K562 (cell line): ENCODE results near the gene NAE1. TPM values are rescaled to one million over a fixed set of nuclear protein-coding genes. Genes with fewer than 3 reads are reported as not detected.
A peak's percentile ranks its signal among the peaks of the same experiment; 100 is the strongest.

ENCODE experiments used
- ATAC-seq: fragments of 200-7000 bp; cut with Tn5 transposase; 3 replicates; pipeline ENCODE4 v1.9.1; 2020; ENCODE audit warnings: moderate library complexity
- BruUV-seq: library from RNA; stranded (reverse); fragments of 400-500 nt; replicated peaks from 2 replicates; lab custom pipeline; 2021; lab: Mats Ljungman, UMichigan
- CTCF ChIA-PET: fragments of 300-600 bp; formaldehyde crosslinking; extraction: SDS; loops from one replicate; lab custom pipeline; 2021; ENCODE audit warnings: low intra/inter-chr PET ratio; lab: Yijun Ruan, JAX
- POLR2A ChIA-PET: fragments of 300-600, 350-650 bp; sonication (Branson Sonifier 250); formaldehyde crosslinking; extraction: SDS; loops from one replicate; lab custom pipeline; 2021; ENCODE audit warnings: antibody characterized with exemption, inconsistent platforms; lab: Yijun Ruan, JAX
- DNase-seq, 4 experiments: peaks; one replicate each; pipeline versions ENCODE4 v3.0.0 to v3.0.0-alpha.2; 2011 to 2018; ENCODE audit warnings: low spot score in 3 of 4, mixed read lengths in 3 of 4; ENCODE audit errors: extremely low read depth in 1 of 4
- FAIRE-seq: peaks from 2 replicates; lab custom pipeline; 2011; peaks lifted over from hg19 to GRCh38; lab: Jason Lieb, UNC
- H2AFZ ChIP-seq: 2 replicates; pipeline ENCODE4 v1.6.0; 2011; ENCODE audit warnings: low read depth, low read length, control low read depth, inconsistent platforms
- H3K27ac ChIP-seq: fragments of 200-600 bp; 3 replicates; pipeline ENCODE4 v1.8.0; 2011; ENCODE audit warnings: low read depth, mild to moderate bottlenecking, control low read depth, inconsistent platforms, low read length, moderate library complexity, mixed read lengths; ENCODE audit errors: extremely low read depth
- H3K27me3 ChIP-seq, 2 experiments: fragments of 300-600 bp in 1 of 2; 2 replicates in 1 of 2; 3 replicates in 1 of 2; pipeline versions ENCODE4 v1.6.0 to v1.8.0; 2011; ENCODE audit warnings: inconsistent platforms in 2 of 2, low read length in 2 of 2, mild to moderate bottlenecking in 1 of 2, mixed read lengths in 1 of 2, moderate library complexity in 1 of 2; ENCODE audit not compliant: control insufficient read depth in 2 of 2, insufficient read depth in 2 of 2
- H3K36me3 ChIP-seq: fragments of 300-600 bp; 3 replicates; pipeline ENCODE4 v1.8.0; 2011; ENCODE audit warnings: mild to moderate bottlenecking, low read length, inconsistent platforms; ENCODE audit not compliant: control insufficient read depth, insufficient read depth
- H3K4me1 ChIP-seq, 2 experiments: fragments of 200-600 bp in 1 of 2; replicated peaks in 1 of 2; 2 replicates in 1 of 2; 3 replicates in 1 of 2; pipeline versions ENCODE4 v1.5.1 to v1.8.0; 2011; ENCODE audit warnings: inconsistent platforms in 2 of 2, low read length in 2 of 2, mild to moderate bottlenecking in 1 of 2, mixed read lengths in 1 of 2, moderate library complexity in 1 of 2; ENCODE audit not compliant: control insufficient read depth in 2 of 2, insufficient read depth in 2 of 2
- H3K4me2 ChIP-seq: 2 replicates; pipeline ENCODE4 v1.6.1; 2011; ENCODE audit warnings: low read length, control low read depth, inconsistent platforms, mixed read lengths; ENCODE audit not compliant: insufficient read depth
- H3K4me3 ChIP-seq: fragments of 200-600 bp; sonication (generic), shearing (Covaris generic); 2 replicates; pipeline ENCODE4 v1.5.1; 2016; ENCODE audit warnings: control low read depth, inconsistent platforms
- H3K79me2 ChIP-seq: fragments of 200-600 bp; 3 replicates; pipeline ENCODE4 v1.8.0; 2011; ENCODE audit warnings: low read length, inconsistent platforms; ENCODE audit not compliant: control insufficient read depth, insufficient read depth
- H3K9ac ChIP-seq, 2 experiments: 2 replicates each; pipeline versions ENCODE4 v1.6.0 to v1.6.1; 2011; ENCODE audit warnings: low read depth in 2 of 2, low read length in 2 of 2, control low read depth in 1 of 2, inconsistent platforms in 1 of 2, mild to moderate bottlenecking in 1 of 2, mixed read lengths in 1 of 2; ENCODE audit not compliant: insufficient read depth in 1 of 2
- H3K9me1 ChIP-seq: one replicate; pipeline ENCODE4 v1.6.0; 2011; ENCODE audit warnings: inconsistent platforms, mild to moderate bottlenecking, low read length, moderate library complexity; ENCODE audit not compliant: control insufficient read depth, insufficient read depth
- H3K9me3 ChIP-seq: replicated peaks from 2 replicates; pipeline ENCODE4 v1.5.1; 2011; ENCODE audit warnings: low read depth, low read length, inconsistent platforms; ENCODE audit not compliant: control insufficient read depth, insufficient read depth
- H4K20me1 ChIP-seq: replicated peaks from 2 replicates; pipeline ENCODE4 v1.6.1; 2011; ENCODE audit warnings: low read length, inconsistent platforms, mixed read lengths; ENCODE audit not compliant: control insufficient read depth, insufficient read depth
- DEAF1 ChIP-seq: fragments of 450-650 bp; formaldehyde crosslinking; IDR thresholded peaks from 2 replicates; pipeline ENCODE4 v1.4.0; 2020; ENCODE audit warnings: mild to moderate bottlenecking, moderate library complexity
- HIVEP1 ChIP-seq: fragments of 250-450 bp; sonication (Bioruptor Pico); IDR thresholded peaks from 2 replicates; pipeline ENCODE4 v1.4.0; 2020; ENCODE audit warnings: mild to moderate bottlenecking
- HMBOX1 ChIP-seq: sonication (generic); IDR thresholded peaks from 2 replicates; pipeline ENCODE4 v1.6.1; 2016
- MXI1 ChIP-seq: IDR thresholded peaks from 2 replicates; pipeline ENCODE4 v1.6.1; 2011; ENCODE audit warnings: low read depth, mild to moderate bottlenecking, improper control_type of control experiment, low read length
- MYNN ChIP-seq, 2 experiments: sonication (generic); formaldehyde crosslinking in 1 of 2; IDR thresholded peaks; 2 replicates each; pipeline versions ENCODE4 v1.5.0 to v1.6.1; 2016 to 2020; ENCODE audit warnings: antibody characterized with exemption in 1 of 2, missing genetic modification reagents in 1 of 2
- PRDM10 ChIP-seq: fragments of 450-650 bp; IDR thresholded peaks from 2 replicates; pipeline ENCODE4 v1.6.1; 2018; ENCODE audit not compliant: partially characterized antibody
- SAFB2 ChIP-seq: fragments of 200-400 bp; formaldehyde crosslinking; IDR thresholded peaks from 2 replicates; pipeline ENCODE4 v1.6.1; 2018; ENCODE audit warnings: borderline replicate concordance, low read length, low read depth, moderate library complexity; ENCODE audit not compliant: severe bottlenecking
- SIN3B ChIP-seq: fragments of 450-650 bp; IDR thresholded peaks from 2 replicates; pipeline ENCODE4 v1.6.1; 2017; ENCODE audit warnings: low read depth, mild to moderate bottlenecking, moderate library complexity
- SMARCA4 ChIP-seq: fragments of 450-650 bp; IDR thresholded peaks from 2 replicates; pipeline ENCODE4 v1.6.1; 2016
- ZBTB5 ChIP-seq: fragments of 450-650 bp; IDR thresholded peaks from 2 replicates; pipeline ENCODE4 v1.6.1; 2017; ENCODE audit warnings: antibody characterized with exemption
- ZNF512 ChIP-seq: IDR thresholded peaks from 2 replicates; pipeline ENCODE4 v1.6.1; 2016; ENCODE audit warnings: missing genetic modification characterization, missing compliant biosample characterization
- WGBS: fragments of 100-300 bp; shearing (Covaris generic); methylation state at CpG from one replicate; pipeline ENCODE4 v1.1.6; 2016; ENCODE audit warnings: low coverage, mixed read lengths; ENCODE audit not compliant: insufficient coverage; ENCODE audit errors: missing lambda C conversion rate; 5-methylcytosine and 5-hydroxymethylcytosine counted together
- in situ Hi-C: fragments of 300-500 bp; cut with MboI; formaldehyde crosslinking; loops from 4 replicates; pipeline ENCODE4 v1.15.0; 2018; ENCODE audit warnings: inconsistent platforms, mixed read lengths
- intact Hi-C: fragments of 100-400 bp; cut with micrococcal nuclease; formaldehyde crosslinking; loops from 2 replicates; pipeline ENCODE4 v1.14.2; 2022
- polyA plus RNA-seq, 8 experiments: library from polyadenylated mRNA; depleted of rRNA in 4 of 8; stranded (reverse) in 5 of 8; unstranded in 3 of 8; fragments of >200 nt; fragmentation: Nextera tagmentation in 2 of 8; fragmentation: Illumina TruSeq in 1 of 8; extraction: Ambion mirVana in 2 of 8; extraction: Trizol in 1 of 8; gene quantifications; 2 replicates each; pipeline versions ENCODE4 v1.2.1 to v1.2.3, GENCODE V29; 2011 to 2014; ENCODE audit warnings: inconsistent platforms in 1 of 8, missing spikeins in 1 of 8
- total RNA-seq, 7 experiments: library from RNA; depleted of rRNA in 6 of 7; stranded (reverse); fragments of >200 nt in 6 of 7; fragmentation: Illumina TruSeq in 2 of 7; extraction: Trizol in 2 of 7; gene quantifications; 2 replicates each; pipeline versions ENCODE4 v1.2.1 to v1.2.3, GENCODE V29; 2011 to 2021; ENCODE audit warnings: low replicate concordance in 1 of 7

NAE1 gene
- total and polyA plus RNA-seq, 9 of the 15 experiments (the other 6 are each of a cell fraction or from before 2014, with no cell fraction given), result 165 to 294 (median 230) TPM

GRCh38 chr16:66859397-66860068, 28.8 kb upstream of the NAE1 start:
- no peaks in the 10 kb centered on the region for H4K20me1 ChIP-seq
- no peak overlapping the region for H3K9ac ChIP-seq
- H3K27ac ChIP-seq, result no peak overlapping the region
- WGBS, result 25% methylated on average over 3 of the region's 3 CpGs
- FAIRE-seq, result no peak
- CTCF ChIA-PET, result no interaction called here
- intact Hi-C loops, result no loop called here
- no peaks in the 10 kb centered on the region for H3K36me3 ChIP-seq
- H3K79me2 ChIP-seq, result no peaks in the 10 kb centered on the region
- no peak overlapping the region for H3K4me3 ChIP-seq
- H3K4me2 ChIP-seq, result no peak overlapping the region
- no peak overlapping the region for H2AFZ ChIP-seq
- ATAC-seq, result no peak
- no peaks in the 10 kb centered on the region for H3K9me3 ChIP-seq
- H3K27me3 ChIP-seq, result no peaks in the 10 kb centered on the region; a peak in 1 of 5 replicates
- H3K4me1 ChIP-seq, result peaks cover 0 to 3% of the 10 kb centered on the region in 2 experiments; a peak in 1 of 5 replicates
- DNase-seq, result peak in 1 of 4 experiments; percentile 3
- POLR2A ChIA-PET, result interaction anchor here (0.6 to 0.7 kb wide), 2 partner anchors 40 to 49 kb away, joined by 3 read pairs; no protein-coding TSS in a partner anchor
- BruUV-seq, result no TSS peak
- H3K9me1 ChIP-seq, result no peaks in the 10 kb centered on the region
- in situ Hi-C loops, result loop anchor here (10.0 kb wide), 1 partner anchor 455 kb away; no protein-coding TSS in a partner anchor
- TF ChIP-seq ZBTB5 (no peak), ZNF512 (tag) (no peak), HMBOX1 (no peak), SIN3B (no peak), MYNN (IDR thresholded peaks at IDR 0.05) (no peak), MYNN (CRISPR knock-in tag; IDR thresholded peaks at IDR 0.05) (no peak), DEAF1 (CRISPR knock-in tag) (no peak), HIVEP1 (CRISPR knock-in tag) (no peak), SMARCA4 (no peak), PRDM10 (no peak), SAFB2 (no peak), MXI1 (no peak)
